ENCODE results near the gene SCAF4. TPM values are rescaled to one million over a fixed set of nuclear protein-coding genes. Genes with fewer than 3 reads are reported as not detected.

Gene SCAF4
- polyA plus RNA-seq, 2 of the 4 experiments (the other 2 are of a cell fraction), result 10.4 to 16.6 TPM

- H3K4me3 ChIP-seq, result no peak overlapping the region
- DNase-seq (ENCODE audit: low read depth in 1 of 2, low spot score in 1 of 2) (no peak), ATAC-seq (no peak), FAIRE-seq (no peak)
- H3K27ac ChIP-seq, result no peak overlapping the region
- POLR2A ChIA-PET, result no interaction called here
- TF ChIP-seq KDM1A (IDR thresholded peaks at IDR 0.05; ENCODE audit: low read depth) (no peak), EHMT2 (IDR thresholded peaks at IDR 0.05; ENCODE audit: low read depth) (no peak), REST (IDR thresholded peaks at IDR 0.05) (no peak), ZSCAN20 (CRISPR knock-in tag; IDR thresholded peaks at IDR 0.05) (no peak), TP53 (CRISPR knock-in tag; IDR thresholded peaks at IDR 0.05) (no peak), HOXA7 (CRISPR knock-in tag; IDR thresholded peaks at IDR 0.05) (no peak), PBX3 (IDR thresholded peaks at IDR 0.05) (no peak), CEBPB (IDR thresholded peaks at IDR 0.05) (no peak), EP300 (IDR thresholded peaks at IDR 0.05) (no peak), HEYL (CRISPR knock-in tag; IDR thresholded peaks at IDR 0.05) (no peak), ZC3H11A (IDR thresholded peaks at IDR 0.05) (no peak), POLR2AphosphoS2 (conservative IDR thresholded peaks at IDR 0.05; ENCODE audit: low read length) (no peak), JUNB (IDR thresholded peaks at IDR 0.05) (no peak), EHF (CRISPR knock-in tag; IDR thresholded peaks at IDR 0.05) (no peak), ESRRA (IDR thresholded peaks at IDR 0.05; ENCODE audit: borderline replicate concordance, low read length) (no peak), TFCP2L1 (CRISPR knock-in tag; IDR thresholded peaks at IDR 0.05) (no peak), GATA3 (IDR thresholded peaks at IDR 0.05; ENCODE audit: borderline replicate concordance) (no peak), RARB (CRISPR knock-in tag; IDR thresholded peaks at IDR 0.05) (no peak), CHD2 (IDR thresholded peaks at IDR 0.05; ENCODE audit: low read length, partially characterized antibody) (no peak)
- no peaks in the 10 kb centered on the region for H3K9me3 ChIP-seq
- WGBS (ENCODE audit: missing lambda C conversion rate), result 88% methylated on average over 2 of the region's 2 CpGs
- peaks cover 49% of the 10 kb centered on the region; the same call in 2 of the 3 replicates for H3K4me1 ChIP-seq
- CTCF ChIA-PET, result no interaction called here
- peak overlapping the region; percentile 9; the same call in 1 of the 3 replicates for H3K4me2 ChIP-seq
These were observed 15.8 kb downstream of the SCAF4 start for GRCh38 chr21:31716106-31716505.

- H3K4me1 ChIP-seq, result peaks cover 57% of the 10 kb centered on the region; the same call in 2 of the 3 replicates
- H3K4me3 ChIP-seq, result no peak overlapping the region
- WGBS (ENCODE audit: missing lambda C conversion rate), result 91% methylated on average over 5 of the region's 5 CpGs
- H3K4me2 ChIP-seq, result peak overlapping the region; percentile 30; the same call in 2 of the 3 replicates
- TF ChIP-seq RNF2 (IDR thresholded peaks at IDR 0.05; ENCODE audit: borderline replicate concordance, low read depth) (no peak), EHMT2 (IDR thresholded peaks at IDR 0.05; ENCODE audit: low read depth) (no peak)
- no peak overlapping the region for H3K27ac ChIP-seq
- ChIA-PET CTCF (no interaction called here), POLR2A (no interaction called here)
- ATAC-seq (0 out of 6 replicates have a peak, but pooled peaks of 1 of the 2 experiments have one; percentile 19), DNase-seq (ENCODE audit: low read depth in 1 of 2, low spot score in 1 of 2) (no peak), FAIRE-seq (no peak)
- no peaks in the 10 kb centered on the region for H3K9me3 ChIP-seq
These were observed 17.1 kb downstream of the SCAF4 start for GRCh38 chr21:31714741-31715365.

All from A549 (cell line).